ENCODE measurements around the gene SS18L1.

DNA sequence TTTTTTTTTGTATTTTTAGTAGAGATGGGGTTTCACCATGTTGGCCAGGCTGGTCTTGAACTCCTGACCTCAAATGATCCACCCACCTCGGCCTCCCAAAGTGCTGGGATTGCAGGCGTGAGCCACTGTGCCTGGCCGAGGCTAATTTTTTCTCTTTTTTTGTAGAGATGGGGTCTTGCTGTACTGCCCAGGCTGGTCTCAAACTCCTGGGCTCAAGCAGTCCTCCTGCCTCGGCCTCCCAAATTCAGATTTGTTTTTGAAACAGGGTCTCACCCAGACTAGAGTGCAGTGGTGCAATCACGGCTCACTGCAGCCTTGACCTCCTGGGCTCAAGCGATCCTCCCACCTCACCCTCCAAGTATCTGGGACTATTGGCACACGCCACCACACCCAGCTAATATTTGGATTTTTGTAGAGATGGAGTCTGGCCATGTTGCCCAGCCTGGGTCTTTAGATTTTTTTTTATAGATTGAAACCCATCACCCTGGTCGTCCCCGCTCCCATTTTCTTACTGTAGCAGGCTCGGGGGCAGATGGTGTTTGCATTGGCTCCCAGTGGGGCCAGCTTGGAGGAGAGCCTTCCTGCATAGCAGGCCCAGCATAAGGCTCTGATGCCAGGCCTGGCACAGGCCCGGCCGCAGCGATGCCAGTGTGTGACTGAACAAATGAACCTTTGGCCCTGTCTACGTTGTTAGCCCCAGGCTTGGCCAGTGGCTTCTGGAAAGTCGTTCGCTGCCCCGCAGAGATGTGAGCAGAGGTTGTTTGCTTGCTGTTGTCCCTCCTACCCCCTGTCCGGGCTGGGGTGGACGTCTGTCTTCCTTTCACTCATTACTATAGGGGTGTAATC is 35.0 kb downstream of the SS18L1 start:
- TF ChIP-seq, protein P1, sequence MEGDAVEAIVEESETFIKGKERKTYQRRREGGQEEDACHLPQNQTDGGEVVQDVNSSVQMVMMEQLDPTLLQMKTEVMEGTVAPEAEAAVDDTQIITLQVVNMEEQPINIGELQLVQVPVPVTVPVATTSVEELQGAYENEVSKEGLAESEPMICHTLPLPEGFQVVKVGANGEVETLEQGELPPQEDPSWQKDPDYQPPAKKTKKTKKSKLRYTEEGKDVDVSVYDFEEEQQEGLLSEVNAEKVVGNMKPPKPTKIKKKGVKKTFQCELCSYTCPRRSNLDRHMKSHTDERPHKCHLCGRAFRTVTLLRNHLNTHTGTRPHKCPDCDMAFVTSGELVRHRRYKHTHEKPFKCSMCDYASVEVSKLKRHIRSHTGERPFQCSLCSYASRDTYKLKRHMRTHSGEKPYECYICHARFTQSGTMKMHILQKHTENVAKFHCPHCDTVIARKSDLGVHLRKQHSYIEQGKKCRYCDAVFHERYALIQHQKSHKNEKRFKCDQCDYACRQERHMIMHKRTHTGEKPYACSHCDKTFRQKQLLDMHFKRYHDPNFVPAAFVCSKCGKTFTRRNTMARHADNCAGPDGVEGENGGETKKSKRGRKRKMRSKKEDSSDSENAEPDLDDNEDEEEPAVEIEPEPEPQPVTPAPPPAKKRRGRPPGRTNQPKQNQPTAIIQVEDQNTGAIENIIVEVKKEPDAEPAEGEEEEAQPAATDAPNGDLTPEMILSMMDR (IDR thresholded peaks at IDR 0.05; ENCODE audit: insufficient read depth, low read length, poor library complexity, severe bottlenecking), result no peak
- TF ChIP-seq EZH2phosphoT487 (conservative IDR thresholded peaks at IDR 0.05; ENCODE audit: low read length), result no peak

Data from SU-DHL-6 (cell line).